Kidney epithelial cell (primary cell): ENCODE measurements around the gene NEDD4L. TPM values are rescaled to one million over a fixed set of nuclear protein-coding genes. Genes with fewer than 3 reads are reported as not detected.

Source experiments
- DNase-seq: peaks from one replicate; pipeline ENCODE4 v3.0.0-alpha.2; 2010; ENCODE audit warnings: low read depth
- H3K27me3 ChIP-seq: 2 replicates; pipeline ENCODE4 v1.6.0; 2011; ENCODE audit warnings: low read length; ENCODE audit not compliant: control insufficient read depth, insufficient read depth
- H3K36me3 ChIP-seq: 2 replicates; pipeline ENCODE4 v1.5.1; 2011; ENCODE audit warnings: low read length; ENCODE audit not compliant: control insufficient read depth, insufficient read depth
- H3K4me3 ChIP-seq: 2 replicates; pipeline ENCODE4 v1.5.1; 2011; ENCODE audit warnings: low read depth, mild to moderate bottlenecking, control low read depth, low read length
- CTCF ChIP-seq: IDR thresholded peaks from 2 replicates; pipeline ENCODE4 v1.5.1; 2011; ENCODE audit warnings: mild to moderate bottlenecking, moderate library complexity, low read length, control low read depth, inconsistent platforms; ENCODE audit not compliant: insufficient read depth, poor library complexity, severe bottlenecking
- total RNA-seq: library from RNA; depleted of rRNA; stranded (reverse); fragments of >200 nt; gene quantifications from 2 replicates; pipeline ENCODE4 v1.2.3, GENCODE V29; 2015

Gene NEDD4L
- total RNA-seq, 1 donor from 2014 or later: 88.3 TPM

- Histone ChIP-seq H3K4me3 (no peak overlapping the region), H3K27me3 (no peaks in the 10 kb centered on the region), H3K36me3 (no peaks in the 10 kb centered on the region)
- DNase-seq: no peak
- no peak for TF ChIP-seq CTCF
These were observed 359.9 kb downstream of the NEDD4L start for GRCh38 chr18:58403799-58404455.

GRCh38 chr18:58405107-58405898, 361.3 kb downstream of the NEDD4L start:
- no peaks in the 10 kb centered on the region for H3K36me3 ChIP-seq
- H3K4me3 ChIP-seq: no peak overlapping the region
- TF ChIP-seq CTCF: no peak
- DNase-seq: no peak
- H3K27me3 ChIP-seq: no peaks in the 10 kb centered on the region

GRCh38 chr18:58407263-58407648, 363.2 kb downstream of the NEDD4L start:
- TF ChIP-seq CTCF: no peak
- no peak for DNase-seq

GRCh38 chr18:58407649-58408407, 363.8 kb downstream of the NEDD4L start:
- DNase-seq: no peak
- no peaks in the 10 kb centered on the region for H3K27me3 ChIP-seq
- H3K36me3 ChIP-seq: no peaks in the 10 kb centered on the region
- H3K4me3 ChIP-seq: no peak overlapping the region
- no peak for TF ChIP-seq CTCF

More at GRCh38 chr18:58407263-58407648, 363.2 kb downstream of the NEDD4L start:
- Histone ChIP-seq H3K36me3 (no peaks in the 10 kb centered on the region), H3K27me3 (no peaks in the 10 kb centered on the region), H3K4me3 (no peak overlapping the region)

- DNase-seq: no peak
- H3K4me3 ChIP-seq: no peak overlapping the region
- no peaks in the 10 kb centered on the region for H3K36me3 ChIP-seq
- H3K27me3 ChIP-seq: no peaks in the 10 kb centered on the region
- TF ChIP-seq CTCF: no peak
These were observed 364.6 kb downstream of the NEDD4L start for GRCh38 chr18:58408665-58409064.
